IPS DF 19.7 (cell line): ENCODE results near the gene ELF3.
A peak's percentile ranks its signal among the peaks of the same experiment; 100 is the strongest.
"Not testable (repeated sequence)": the region's sequence is repeated elsewhere in the genome, so short reads cannot be mapped to it uniquely, and the experiment has no call there.

Experiments used
- DNase-seq: peaks from one replicate; pipeline ENCODE4 v3.0.0-alpha.2; 2013; ENCODE audit warnings: low read depth, low spot score

ELF3 gene

DNA sequence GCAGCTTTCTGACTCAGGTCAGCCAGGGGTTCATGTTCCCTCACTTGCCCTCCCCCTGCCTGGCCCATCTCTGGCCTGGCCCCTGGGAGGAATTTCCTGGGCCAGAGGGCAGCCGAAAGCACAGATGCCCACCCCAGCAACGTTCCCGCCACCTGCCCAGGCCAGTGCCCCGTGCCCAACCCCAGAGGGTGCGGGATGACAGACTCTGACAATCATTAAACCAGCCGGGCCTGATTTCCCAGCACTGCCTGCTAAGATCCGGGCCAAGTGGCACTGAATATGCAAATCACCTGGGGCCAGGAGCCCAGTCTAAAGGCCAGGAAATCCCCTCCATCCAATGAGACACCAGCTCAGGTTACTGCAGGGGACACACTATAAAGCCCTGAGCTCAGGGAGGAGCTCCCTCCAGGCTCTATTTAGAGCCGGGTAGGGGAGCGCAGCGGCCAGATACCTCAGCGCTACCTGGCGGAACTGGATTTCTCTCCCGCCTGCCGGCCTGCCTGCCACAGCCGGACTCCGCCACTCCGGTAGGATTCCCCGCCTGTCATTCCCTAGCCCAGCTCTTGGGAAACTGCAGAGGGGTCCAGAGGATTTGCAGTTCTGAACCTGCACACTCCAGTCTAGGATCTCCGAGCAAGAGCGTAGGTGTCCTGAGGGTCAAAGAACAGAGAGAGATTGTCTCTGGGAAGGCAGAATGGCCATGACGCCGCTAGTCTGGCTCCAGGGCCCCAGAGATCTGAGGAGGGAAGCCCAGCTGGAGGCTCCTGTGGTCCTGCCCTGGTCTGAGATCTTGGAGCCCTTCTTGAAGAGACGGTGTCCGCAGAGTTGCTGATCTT is at the start of gene ELF3:
Gene ELF3, plus strand, starts transcription at position 408 of the 836 bp plus-strand sequence. CDS start 550 bp downstream, outside the sequence.
- DNase-seq = peak; percentile 99

- not testable (repeated sequence) for DNase-seq
These were observed 48.0 kb upstream of the ELF3 start for GRCh38 chr1:201962382-201962781.

DNA sequence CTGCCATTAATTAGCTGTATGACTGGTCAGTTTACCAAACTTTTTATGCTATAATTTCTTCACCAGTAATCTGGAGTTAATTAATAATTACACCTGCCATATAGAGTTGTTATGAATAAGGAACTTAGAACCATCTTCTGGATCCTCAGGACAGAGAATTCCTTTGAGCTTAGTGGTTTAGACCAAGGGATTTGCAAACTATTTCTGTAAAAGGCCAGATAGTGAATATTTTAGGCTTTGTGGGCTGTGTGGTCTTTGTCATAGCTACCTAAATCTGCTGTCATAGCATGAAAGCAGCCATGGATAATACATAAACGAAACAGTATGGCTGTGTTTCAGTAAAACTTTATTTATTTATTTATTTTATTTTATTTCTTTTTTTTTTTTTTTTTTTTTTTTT is 46.1 kb upstream of the ELF3 start:
- DNase-seq = no peak

DNA sequence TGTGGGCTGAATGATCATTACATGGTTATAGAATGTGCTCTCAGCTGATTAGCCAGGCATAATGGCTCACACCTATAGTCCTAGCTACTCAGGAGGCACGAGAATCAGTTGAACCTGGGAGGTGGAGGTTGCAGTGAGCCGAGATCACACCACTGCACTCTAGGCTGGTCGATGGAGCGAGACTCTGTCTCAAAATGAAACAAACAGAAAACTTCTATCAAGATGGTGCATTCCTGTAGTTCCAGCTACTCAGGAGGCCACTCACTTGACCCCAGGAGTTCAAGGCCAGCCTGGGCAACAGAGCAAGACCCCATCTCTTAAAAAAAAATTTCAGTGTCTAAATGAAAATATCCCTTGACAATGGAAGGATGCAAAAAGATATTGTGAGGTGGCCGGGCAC is 44.2 kb upstream of the ELF3 start:
- no peak for DNase-seq

DNA sequence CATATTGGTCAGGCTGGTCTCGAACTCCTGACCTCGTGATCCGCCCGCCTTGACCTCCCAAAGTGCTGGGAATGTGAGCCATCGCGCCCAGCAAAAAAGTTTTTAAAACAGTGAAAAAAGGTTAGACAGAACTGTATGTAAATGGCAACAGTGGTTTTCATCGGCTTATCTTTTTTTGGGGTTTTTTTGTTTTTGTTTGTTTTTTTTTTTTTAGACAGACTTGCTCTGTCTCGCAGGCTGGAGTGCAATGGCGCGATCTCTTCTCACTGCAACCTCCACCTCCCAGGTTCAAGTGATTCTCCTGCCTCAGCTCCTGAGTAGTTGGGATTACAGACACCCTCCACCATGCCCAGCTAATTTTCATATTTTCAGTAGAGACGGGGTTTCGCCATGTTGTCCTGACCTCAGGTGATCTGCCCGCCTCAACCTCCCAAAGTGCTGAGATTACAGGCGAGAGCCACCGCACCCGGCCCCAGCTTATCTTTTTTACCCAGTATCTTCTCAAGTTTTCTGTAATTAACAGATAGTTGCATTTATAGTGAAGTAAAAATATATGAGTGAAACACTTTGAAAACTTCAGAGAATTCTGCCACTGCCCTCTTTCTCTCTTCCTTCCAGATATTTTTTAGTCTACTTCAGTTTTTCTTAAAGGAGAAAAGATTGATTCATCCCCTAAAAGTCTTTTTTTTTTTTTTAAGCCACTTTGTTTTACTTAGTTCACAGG is 42.0 kb upstream of the ELF3 start:
- DNase-seq = no peak

- no peak for DNase-seq
These were observed 39.8 kb upstream of the ELF3 start for GRCh38 chr1:201970334-201971159.

GRCh38 chr1:201982082-201982622 is 28.2 kb upstream of the ELF3 start:
- no peak for DNase-seq

- no peak for DNase-seq
These were observed 27.6 kb upstream of the ELF3 start, which contains the start of gene RNPEP for GRCh38 chr1:201982623-201983379. RNPEP (plus strand) TSS chr1:201982648; CDS start chr1:201982667, 19 bp downstream.

- no peak for DNase-seq
These were observed 27.0 kb upstream of the ELF3 start for GRCh38 chr1:201983380-201983805.

DNA sequence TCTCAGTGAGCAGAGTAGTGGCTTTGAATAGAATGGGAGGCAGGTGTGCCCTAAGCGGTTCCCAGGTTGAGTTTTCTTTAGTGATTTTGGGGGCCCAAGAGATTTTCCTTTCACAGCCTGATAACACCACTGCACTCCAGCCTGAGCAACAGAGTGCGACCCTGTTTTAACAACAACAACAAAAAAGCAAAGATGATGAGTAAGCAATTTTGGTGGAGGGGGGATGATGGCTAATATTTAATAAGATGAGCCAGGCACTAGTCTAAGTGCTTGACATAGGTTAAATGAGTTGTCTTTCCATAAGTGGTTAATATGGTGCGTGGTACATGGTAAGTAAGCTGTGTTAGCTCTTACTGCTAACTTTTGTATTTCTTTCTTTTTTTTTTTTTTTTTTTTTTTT is 25.9 kb upstream of the ELF3 start:
- no peak for DNase-seq

DNA sequence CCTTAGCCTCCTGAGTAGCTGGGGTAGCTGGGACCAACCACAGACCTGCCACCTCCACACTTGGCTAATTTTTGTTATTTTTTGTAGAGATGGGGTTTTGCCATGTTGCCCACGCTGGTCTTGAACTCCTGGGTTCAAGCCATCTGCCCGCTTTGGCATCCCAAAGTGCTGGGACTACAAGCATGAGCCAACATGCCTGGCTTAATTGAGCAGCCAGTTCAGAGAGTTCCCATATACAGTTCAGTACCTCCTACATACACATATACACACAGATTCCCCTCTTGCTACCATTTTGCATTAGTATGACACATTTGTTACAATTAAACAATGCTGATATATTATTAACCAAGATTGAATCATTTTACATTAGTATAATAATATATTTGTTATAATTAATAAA is 25.0 kb upstream of the ELF3 start:
- no peak for DNase-seq

DNA sequence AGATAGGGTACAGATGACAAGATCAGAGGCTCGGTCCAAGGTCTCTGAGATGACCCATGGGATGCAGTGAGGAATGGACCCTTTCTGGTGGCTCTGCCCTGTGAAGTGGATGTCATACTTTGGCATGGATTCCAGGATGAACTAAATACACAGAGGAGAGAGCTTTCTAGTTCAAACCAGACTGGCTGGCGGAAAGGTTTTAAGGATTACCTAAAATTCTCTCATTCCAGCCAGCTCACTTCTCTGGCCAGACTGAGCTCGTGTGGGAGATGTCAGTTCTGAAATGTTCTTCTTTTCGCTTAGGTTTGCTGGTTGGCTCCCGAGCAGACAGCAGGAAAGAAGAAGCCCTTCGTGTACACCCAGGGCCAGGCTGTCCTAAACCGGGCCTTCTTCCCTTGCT is 21.8 kb upstream of the ELF3 start:
- DNase-seq = no peak

DNA sequence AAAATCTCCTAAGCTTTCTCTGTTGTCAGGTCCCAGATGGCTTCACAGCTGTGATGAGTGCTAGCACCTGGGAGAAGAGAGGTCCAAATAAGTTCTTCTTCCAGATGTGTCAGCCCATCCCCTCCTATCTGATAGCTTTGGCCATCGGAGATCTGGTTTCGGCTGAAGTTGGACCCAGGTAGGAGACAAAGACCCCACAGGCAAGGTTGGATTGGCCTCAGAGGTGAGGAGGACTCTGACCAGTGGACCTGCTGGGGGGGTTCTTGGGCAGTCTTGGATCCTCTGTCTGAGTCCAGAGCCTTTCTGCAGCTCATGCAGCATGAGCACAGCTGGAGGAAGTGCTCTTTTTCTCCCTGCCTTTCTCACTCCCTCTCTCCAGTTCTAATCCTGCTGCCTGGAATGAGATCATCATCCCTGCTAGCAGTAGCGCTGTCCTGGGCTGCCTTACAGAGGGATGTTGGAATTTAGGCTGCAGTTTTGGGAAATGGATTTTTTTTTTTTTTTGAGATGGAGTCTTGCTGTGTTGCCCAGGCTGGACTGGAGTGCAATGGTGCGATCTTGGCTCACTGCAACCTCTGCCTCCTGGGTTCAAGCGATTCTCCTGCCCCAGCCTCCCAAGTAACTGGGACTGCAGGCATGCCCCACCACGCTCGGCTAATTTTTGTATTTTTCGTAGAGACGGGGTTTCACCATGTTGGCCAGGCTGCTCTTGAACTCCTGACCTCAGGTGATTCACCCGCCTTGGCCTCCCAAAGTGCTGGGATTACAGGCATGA is 20.8 kb upstream of the ELF3 start:
- DNase-seq = no peak

GRCh38 chr1:201990427-201990826 is 20.0 kb upstream of the ELF3 start:
- DNase-seq = no peak

GRCh38 chr1:201999625-202000238 is 10.7 kb upstream of the ELF3 start:
- DNase-seq = no peak

- no peak for DNase-seq
These were observed 7.9 kb upstream of the ELF3 start for GRCh38 chr1:202002507-202002906.

DNA sequence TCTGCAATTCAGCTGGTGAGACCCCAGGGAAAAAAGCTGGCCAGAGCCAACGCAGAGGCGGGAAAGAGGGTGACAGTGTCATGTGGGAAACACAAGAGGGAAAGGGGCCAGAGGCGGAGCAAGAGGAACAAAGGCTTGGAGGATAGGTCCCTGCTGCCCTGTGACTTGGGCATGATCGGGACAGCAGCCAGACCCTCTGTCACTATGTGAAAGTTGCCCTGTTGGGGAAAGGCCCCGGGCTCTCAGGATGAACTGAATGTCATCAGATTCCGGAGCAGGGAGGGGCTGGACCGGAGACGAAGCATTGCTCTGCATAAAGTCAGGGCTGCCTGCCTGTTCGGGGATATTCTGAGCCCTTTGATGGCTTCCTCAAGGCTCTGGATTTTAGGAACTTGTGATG is 5.7 kb upstream of the ELF3 start:
- DNase-seq = no peak

DNA sequence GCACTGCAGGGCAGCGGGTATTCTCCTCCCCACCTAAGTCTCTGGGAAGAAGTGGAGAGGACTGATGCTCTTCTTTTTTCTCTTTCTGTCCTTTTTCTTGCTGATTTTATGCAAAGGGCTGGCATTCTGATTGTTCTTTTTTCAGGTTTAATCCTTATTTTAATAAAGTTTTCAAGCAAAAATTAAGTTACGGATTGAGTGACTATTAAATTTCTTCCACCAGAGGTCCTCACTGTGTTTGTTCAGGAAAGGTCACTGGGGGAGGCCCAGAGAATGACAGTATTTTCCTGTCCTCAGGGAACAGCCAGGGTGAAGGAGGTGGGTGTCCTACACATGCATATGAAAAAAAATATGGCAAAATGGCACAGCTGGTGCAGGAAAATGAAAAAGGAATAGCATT is 4.4 kb upstream of the ELF3 start:
- no peak for DNase-seq

GRCh38 chr1:202007304-202007703 is 3.1 kb upstream of the ELF3 start:
- DNase-seq = no peak
